GM19193 (cell line): ENCODE measurements around the gene CKAP5.

ENCODE experiments used
- POLR2A ChIP-seq: IDR thresholded peaks from 4 replicates; pipeline ENCODE4 v1.6.1; 2011; ENCODE audit not compliant: insufficient read depth, insufficient read length; ENCODE audit errors: extremely low read depth

Gene CKAP5

DNA sequence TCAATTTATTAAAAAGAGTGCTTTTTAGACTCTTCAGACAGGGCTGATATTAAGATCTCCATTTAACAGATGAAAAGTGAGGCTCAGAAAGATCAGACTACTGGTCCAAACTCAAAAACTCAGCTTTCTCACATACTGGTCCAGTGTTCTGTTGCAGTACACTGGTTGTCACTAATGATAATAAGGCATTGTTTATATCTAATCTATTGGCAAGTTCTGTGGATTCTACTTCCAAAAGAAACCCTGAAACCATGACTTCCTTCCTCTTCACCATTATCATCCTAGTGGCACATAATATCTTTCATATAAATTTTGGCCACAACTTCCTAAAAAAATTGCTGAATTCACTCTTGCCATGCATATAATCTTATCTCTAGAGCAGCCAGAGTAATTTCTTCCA lies 90.1 kb downstream of the CKAP5 start:
- no peak for TF ChIP-seq POLR2A

GRCh38 chr11:46747150-46747549 lies 98.9 kb downstream of the CKAP5 start:
- no peak for TF ChIP-seq POLR2A

DNA sequence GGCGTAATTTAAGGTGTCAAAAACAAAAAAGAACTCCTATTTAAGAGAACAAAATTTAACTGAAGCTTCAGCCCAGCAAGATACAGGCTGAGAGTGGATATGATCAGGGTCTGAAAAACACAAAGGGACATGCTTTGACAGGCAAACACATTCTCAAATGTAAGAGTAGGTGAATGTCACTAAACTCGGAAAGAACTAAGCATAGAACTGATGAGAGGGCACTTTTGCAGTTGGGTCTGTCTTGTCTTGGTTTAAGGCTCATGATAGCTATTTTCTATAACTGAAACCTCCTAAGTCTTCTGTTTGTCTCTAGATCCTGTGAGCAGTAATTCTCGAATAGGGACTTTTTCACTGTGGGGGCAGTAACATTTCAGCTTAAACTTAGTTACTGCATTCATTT lies 100.1 kb downstream of the CKAP5 start:
- TF ChIP-seq POLR2A, result no peak

- TF ChIP-seq POLR2A, result no peak
These were observed 100.8 kb downstream of the CKAP5 start for GRCh38 chr11:46745328-46745727.

- TF ChIP-seq POLR2A, result no peak
These were observed 102.3 kb downstream of the CKAP5 start for GRCh38 chr11:46743693-46744339.

GRCh38 chr11:46743043-46743442 lies 103.0 kb downstream of the CKAP5 start:
- no peak for TF ChIP-seq POLR2A

GRCh38 chr11:46741600-46742484 lies 104.2 kb downstream of the CKAP5 start:
- TF ChIP-seq POLR2A, result no peak

GRCh38 chr11:46738887-46739286 lies 107.2 kb downstream of the CKAP5 start:
- no peak for TF ChIP-seq POLR2A

- TF ChIP-seq POLR2A, result no peak
These were observed 108.4 kb downstream of the CKAP5 start for GRCh38 chr11:46737699-46738098.

- no peak for TF ChIP-seq POLR2A
These were observed 109.5 kb downstream of the CKAP5 start for GRCh38 chr11:46736615-46737014.

- no peak for TF ChIP-seq POLR2A
These were observed 109.9 kb downstream of the CKAP5 start for GRCh38 chr11:46736146-46736545.

GRCh38 chr11:46733234-46733633 lies 112.8 kb downstream of the CKAP5 start:
- TF ChIP-seq POLR2A, result no peak

DNA sequence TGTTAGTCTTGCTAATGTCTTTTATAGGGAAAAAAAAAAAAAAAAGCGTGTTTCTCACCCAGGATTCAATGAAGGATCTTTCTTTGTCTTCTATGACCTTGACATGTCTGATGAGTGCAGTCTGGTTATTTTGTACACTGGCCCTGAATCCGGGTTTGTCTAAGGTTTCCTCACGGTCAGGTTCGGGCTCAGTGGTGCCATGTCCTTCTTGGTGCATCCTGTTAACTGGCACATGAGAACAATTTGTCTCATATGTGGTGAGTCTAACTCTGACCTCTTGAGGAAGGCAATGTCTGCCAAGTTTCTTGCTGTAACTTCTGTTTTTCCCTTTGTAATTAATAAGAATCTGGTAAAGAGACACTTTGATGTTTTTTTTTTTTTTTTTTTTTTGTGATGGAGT lies 114.5 kb downstream of the CKAP5 start:
- TF ChIP-seq POLR2A, result no peak

- no peak for TF ChIP-seq POLR2A
These were observed 116.7 kb downstream of the CKAP5 start for GRCh38 chr11:46729110-46730027.

DNA sequence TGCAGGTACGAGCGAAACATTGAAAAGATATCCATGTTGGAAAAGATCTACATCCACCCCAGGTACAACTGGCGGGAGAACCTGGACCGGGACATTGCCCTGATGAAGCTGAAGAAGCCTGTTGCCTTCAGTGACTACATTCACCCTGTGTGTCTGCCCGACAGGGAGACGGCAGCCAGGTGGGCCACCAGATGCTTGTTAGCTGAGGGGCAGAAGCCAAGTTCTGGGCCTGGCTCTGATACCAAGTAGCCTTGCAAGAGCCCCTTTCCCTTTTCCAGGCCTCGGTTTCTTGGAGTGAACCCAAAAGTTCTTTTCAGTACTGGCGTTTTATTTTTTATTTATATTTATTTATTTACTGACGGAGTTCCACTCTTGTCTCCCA lies 117.4 kb downstream of the CKAP5 start:
- no peak for TF ChIP-seq POLR2A

DNA sequence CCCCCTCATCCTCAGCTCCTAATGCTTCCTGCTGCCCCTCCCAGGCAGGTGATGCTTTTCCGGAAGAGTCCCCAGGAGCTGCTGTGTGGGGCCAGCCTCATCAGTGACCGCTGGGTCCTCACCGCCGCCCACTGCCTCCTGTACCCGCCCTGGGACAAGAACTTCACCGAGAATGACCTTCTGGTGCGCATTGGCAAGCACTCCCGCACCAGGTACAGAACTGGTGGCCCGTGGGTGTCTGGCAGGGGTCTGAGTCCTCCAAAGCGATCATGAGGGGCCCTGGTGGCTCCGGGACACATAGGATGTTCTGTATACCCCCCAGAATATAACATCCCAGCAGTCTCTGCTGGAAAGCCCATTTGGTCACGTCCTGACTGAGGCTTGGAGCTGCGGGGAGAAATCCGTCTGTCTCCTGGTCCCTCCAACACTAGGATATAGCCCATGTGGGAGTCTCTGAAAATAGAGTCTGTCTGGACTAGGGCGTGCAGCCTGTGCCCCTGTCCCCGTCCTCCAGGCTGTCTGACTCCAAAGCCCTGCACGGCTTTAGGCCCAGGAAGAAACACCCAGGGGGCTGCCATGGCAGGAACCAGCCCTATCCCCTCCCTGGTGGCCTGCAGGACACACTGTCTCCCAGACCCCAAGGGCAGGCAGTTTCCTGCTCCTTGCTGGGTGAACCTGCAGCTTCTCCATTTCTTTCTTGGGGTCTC lies 118.0 kb downstream of the CKAP5 start:
- TF ChIP-seq POLR2A, result no peak
